ENCODE data around the gene DAB1. TPM values are rescaled to one million over a fixed set of nuclear protein-coding genes. Genes with fewer than 3 reads are reported as not detected.
A peak's percentile ranks its signal among the peaks of the same experiment; 100 is the strongest.

The DAB1 gene
- polyA plus RNA-seq, 1 donor from 2014 or later: 11.4 TPM

DNA sequence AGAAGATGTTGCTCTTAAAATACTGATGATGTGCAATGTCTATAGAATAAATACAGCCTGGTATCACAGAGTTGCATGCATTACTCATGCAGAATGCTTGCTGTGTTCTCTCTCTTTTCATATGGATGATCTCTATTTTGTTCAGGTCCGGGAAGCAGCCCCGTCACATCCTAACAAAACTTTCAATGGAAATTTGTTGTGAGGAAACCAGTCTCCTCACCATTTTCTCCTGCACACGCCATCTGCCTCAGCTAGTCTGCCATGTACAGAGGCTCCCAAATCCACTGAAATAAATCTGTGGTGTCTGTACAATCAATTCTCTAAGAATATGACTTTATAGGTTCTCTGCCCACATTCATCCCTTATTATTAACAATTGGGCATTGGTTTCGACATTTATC is 42.4 kb downstream of the DAB1 start:
- H4K20me1 ChIP-seq (ENCODE audit: insufficient read depth): no peaks in the 10 kb centered on the region
- peak overlapping the region; percentile 48 for H3K27ac ChIP-seq (ENCODE audit: low read length)
- H3K9ac ChIP-seq (ENCODE audit: low read length): no peak overlapping the region
- no peaks in the 10 kb centered on the region for H3K9me2 ChIP-seq (ENCODE audit: insufficient read depth, low read length)
- H3F3A ChIP-seq (ENCODE audit: insufficient read depth, low read length, poor library complexity, severe bottlenecking): no peaks in the 10 kb centered on the region
- H3K4me3 ChIP-seq (ENCODE audit: low read length): peak overlapping the region; percentile 34
- H3K9me3 ChIP-seq (ENCODE audit: low read length): no peaks in the 10 kb centered on the region
- H3K4me2 ChIP-seq (ENCODE audit: low read length): no peak overlapping the region
- no peaks in the 10 kb centered on the region for H3K27me3 ChIP-seq (ENCODE audit: insufficient read depth, low read depth, low read length)
- no peaks in the 10 kb centered on the region for H3K36me3 ChIP-seq (ENCODE audit: insufficient read depth, low read length)
- peaks cover 5% of the 10 kb centered on the region for H3K79me2 ChIP-seq (replicated peaks; ENCODE audit: insufficient read depth, low read length)
- no peak overlapping the region for H2AFZ ChIP-seq (ENCODE audit: low read depth, low read length)
- TF ChIP-seq SMC3 (conservative IDR thresholded peaks at IDR 0.05; ENCODE audit: poor library complexity) (no peak), TAF1 (IDR thresholded peaks at IDR 0.05; ENCODE audit: low read depth) (no peak), EP300 (conservative IDR thresholded peaks at IDR 0.05; ENCODE audit: poor library complexity, severe bottlenecking) (no peak)

DNA sequence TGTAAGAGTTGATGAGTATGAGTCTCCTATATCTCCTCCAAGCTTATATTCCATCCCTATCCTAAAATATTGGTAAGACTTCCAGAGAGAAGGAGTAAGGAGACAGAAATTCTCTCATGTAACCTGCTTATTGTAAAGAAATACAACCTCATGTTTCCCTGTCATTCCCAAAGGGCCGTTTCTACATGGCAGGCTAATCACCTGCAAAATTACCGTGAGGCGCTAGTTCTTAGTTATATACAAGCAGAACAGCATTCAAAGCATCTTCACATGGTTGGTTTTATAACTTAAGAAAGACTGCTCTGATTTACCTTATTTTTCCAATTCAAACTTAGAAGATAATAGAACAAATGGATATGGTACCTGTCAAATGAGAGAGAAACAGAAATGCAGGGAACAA is 42.9 kb downstream of the DAB1 start:
- Histone ChIP-seq H3K4me3 (ENCODE audit: low read length) (peak overlapping the region; percentile 34), H3K27ac (ENCODE audit: low read length) (peak overlapping the region; percentile 48), H3K4me2 (ENCODE audit: low read length) (peak overlapping the region; percentile 15), H3K27me3 (ENCODE audit: insufficient read depth, low read depth, low read length) (no peaks in the 10 kb centered on the region), H2AFZ (ENCODE audit: low read depth, low read length) (no peak overlapping the region), H3K79me2 (replicated peaks; ENCODE audit: insufficient read depth, low read length) (peaks cover 5% of the 10 kb centered on the region), H3K9me2 (ENCODE audit: insufficient read depth, low read length) (no peaks in the 10 kb centered on the region), H3K36me3 (ENCODE audit: insufficient read depth, low read length) (no peaks in the 10 kb centered on the region), H3K9ac (ENCODE audit: low read length) (no peak overlapping the region), H3K9me3 (ENCODE audit: low read length) (no peaks in the 10 kb centered on the region), H3F3A (ENCODE audit: insufficient read depth, low read length, poor library complexity, severe bottlenecking) (no peaks in the 10 kb centered on the region), H4K20me1 (ENCODE audit: insufficient read depth) (no peaks in the 10 kb centered on the region)
- peak; percentile 51 for TF ChIP-seq EP300 (conservative IDR thresholded peaks at IDR 0.05; ENCODE audit: poor library complexity, severe bottlenecking)
- TF ChIP-seq RAD21 (conservative IDR thresholded peaks at IDR 0.05): no peak
- TF ChIP-seq, protein P1, sequence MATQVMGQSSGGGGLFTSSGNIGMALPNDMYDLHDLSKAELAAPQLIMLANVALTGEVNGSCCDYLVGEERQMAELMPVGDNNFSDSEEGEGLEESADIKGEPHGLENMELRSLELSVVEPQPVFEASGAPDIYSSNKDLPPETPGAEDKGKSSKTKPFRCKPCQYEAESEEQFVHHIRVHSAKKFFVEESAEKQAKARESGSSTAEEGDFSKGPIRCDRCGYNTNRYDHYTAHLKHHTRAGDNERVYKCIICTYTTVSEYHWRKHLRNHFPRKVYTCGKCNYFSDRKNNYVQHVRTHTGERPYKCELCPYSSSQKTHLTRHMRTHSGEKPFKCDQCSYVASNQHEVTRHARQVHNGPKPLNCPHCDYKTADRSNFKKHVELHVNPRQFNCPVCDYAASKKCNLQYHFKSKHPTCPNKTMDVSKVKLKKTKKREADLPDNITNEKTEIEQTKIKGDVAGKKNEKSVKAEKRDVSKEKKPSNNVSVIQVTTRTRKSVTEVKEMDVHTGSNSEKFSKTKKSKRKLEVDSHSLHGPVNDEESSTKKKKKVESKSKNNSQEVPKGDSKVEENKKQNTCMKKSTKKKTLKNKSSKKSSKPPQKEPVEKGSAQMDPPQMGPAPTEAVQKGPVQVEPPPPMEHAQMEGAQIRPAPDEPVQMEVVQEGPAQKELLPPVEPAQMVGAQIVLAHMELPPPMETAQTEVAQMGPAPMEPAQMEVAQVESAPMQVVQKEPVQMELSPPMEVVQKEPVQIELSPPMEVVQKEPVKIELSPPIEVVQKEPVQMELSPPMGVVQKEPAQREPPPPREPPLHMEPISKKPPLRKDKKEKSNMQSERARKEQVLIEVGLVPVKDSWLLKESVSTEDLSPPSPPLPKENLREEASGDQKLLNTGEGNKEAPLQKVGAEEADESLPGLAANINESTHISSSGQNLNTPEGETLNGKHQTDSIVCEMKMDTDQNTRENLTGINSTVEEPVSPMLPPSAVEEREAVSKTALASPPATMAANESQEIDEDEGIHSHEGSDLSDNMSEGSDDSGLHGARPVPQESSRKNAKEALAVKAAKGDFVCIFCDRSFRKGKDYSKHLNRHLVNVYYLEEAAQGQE (IDR thresholded peaks at IDR 0.05; ENCODE audit: borderline replicate concordance): peak; percentile 51
- TF ChIP-seq, protein P2, sequence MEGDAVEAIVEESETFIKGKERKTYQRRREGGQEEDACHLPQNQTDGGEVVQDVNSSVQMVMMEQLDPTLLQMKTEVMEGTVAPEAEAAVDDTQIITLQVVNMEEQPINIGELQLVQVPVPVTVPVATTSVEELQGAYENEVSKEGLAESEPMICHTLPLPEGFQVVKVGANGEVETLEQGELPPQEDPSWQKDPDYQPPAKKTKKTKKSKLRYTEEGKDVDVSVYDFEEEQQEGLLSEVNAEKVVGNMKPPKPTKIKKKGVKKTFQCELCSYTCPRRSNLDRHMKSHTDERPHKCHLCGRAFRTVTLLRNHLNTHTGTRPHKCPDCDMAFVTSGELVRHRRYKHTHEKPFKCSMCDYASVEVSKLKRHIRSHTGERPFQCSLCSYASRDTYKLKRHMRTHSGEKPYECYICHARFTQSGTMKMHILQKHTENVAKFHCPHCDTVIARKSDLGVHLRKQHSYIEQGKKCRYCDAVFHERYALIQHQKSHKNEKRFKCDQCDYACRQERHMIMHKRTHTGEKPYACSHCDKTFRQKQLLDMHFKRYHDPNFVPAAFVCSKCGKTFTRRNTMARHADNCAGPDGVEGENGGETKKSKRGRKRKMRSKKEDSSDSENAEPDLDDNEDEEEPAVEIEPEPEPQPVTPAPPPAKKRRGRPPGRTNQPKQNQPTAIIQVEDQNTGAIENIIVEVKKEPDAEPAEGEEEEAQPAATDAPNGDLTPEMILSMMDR (IDR thresholded peaks at IDR 0.05; ENCODE audit: poor library complexity, severe bottlenecking): no peak
- TF ChIP-seq POLR2AphosphoS5 (IDR thresholded peaks at IDR 0.05): peak; percentile 16
- TF ChIP-seq SMC3 (conservative IDR thresholded peaks at IDR 0.05; ENCODE audit: poor library complexity): no peak

DNA sequence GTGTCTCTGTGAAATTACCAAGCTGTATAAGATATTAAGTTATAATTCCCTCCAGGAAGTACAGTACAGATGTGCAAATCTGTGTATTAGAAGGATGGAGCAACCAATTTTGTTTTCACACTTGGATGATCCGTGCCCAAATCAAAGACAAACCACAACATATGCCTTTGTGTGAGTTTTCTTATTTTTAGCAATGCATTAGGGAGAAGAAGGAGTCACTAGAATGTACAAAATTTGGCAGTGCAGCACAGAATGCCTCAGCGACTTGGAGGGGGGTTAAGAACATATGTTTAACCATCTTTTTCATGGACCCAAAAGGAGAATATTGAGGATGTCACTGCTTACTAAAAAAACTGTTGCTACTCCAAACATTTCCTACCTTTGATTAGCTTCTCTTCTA is 45.3 kb downstream of the DAB1 start:
- Histone ChIP-seq H4K20me1 (ENCODE audit: insufficient read depth) (no peaks in the 10 kb centered on the region), H3K79me2 (replicated peaks; ENCODE audit: insufficient read depth, low read length) (peaks cover 5% of the 10 kb centered on the region), H3K4me2 (ENCODE audit: low read length) (no peak overlapping the region), H3F3A (ENCODE audit: insufficient read depth, low read length, poor library complexity, severe bottlenecking) (no peaks in the 10 kb centered on the region), H3K27me3 (ENCODE audit: insufficient read depth, low read depth, low read length) (no peaks in the 10 kb centered on the region), H3K9me2 (ENCODE audit: insufficient read depth, low read length) (no peaks in the 10 kb centered on the region), H3K9ac (ENCODE audit: low read length) (no peak overlapping the region), H2AFZ (ENCODE audit: low read depth, low read length) (no peak overlapping the region), H3K27ac (ENCODE audit: low read length) (no peak overlapping the region), H3K36me3 (ENCODE audit: insufficient read depth, low read length) (no peaks in the 10 kb centered on the region), H3K9me3 (ENCODE audit: low read length) (no peaks in the 10 kb centered on the region), H3K4me3 (ENCODE audit: low read length) (no peak overlapping the region)
- TF ChIP-seq SMC3 (conservative IDR thresholded peaks at IDR 0.05; ENCODE audit: poor library complexity) (no peak), TAF1 (IDR thresholded peaks at IDR 0.05; ENCODE audit: low read depth) (no peak), RAD21 (conservative IDR thresholded peaks at IDR 0.05) (no peak), MXI1 (conservative IDR thresholded peaks at IDR 0.05; ENCODE audit: poor library complexity, severe bottlenecking) (no peak), EP300 (conservative IDR thresholded peaks at IDR 0.05; ENCODE audit: poor library complexity, severe bottlenecking) (no peak), POLR2AphosphoS5 (IDR thresholded peaks at IDR 0.05) (no peak), EZH2 (IDR thresholded peaks at IDR 0.05; ENCODE audit: borderline replicate concordance, insufficient read depth, low read length, poor library complexity, severe bottlenecking) (no peak)
- TF ChIP-seq, protein P2 (IDR thresholded peaks at IDR 0.05; ENCODE audit: poor library complexity, severe bottlenecking): no peak
- TF ChIP-seq, protein P1 (IDR thresholded peaks at IDR 0.05; ENCODE audit: borderline replicate concordance): no peak

Data from neural cell (in vitro differentiated cells).